ENCODE data around the gene NAA80. TPM values are rescaled to one million over a fixed set of nuclear protein-coding genes. Genes with fewer than 3 reads are reported as not detected.

NAA80 gene
- total RNA-seq, 1 donor from 2014 or later: 6.3 TPM

- peaks cover 4% of the 10 kb centered on the region for H3K36me3 Mint-ChIP-seq (ENCODE audit: low read depth, unreplicated experiment)
- Histone ChIP-seq H3K27ac (ENCODE audit: low read depth, low read length) (no peak within 1 kb of the TSS), H4K20me1 (ENCODE audit: insufficient read depth, low read length) (peaks cover 4% of the 10 kb centered on the region), H2AFZ (ENCODE audit: low read depth, low read length) (peak within 1 kb of the TSS; percentile 92), H3K79me2 (ENCODE audit: insufficient read depth, low read length) (peaks cover 22% of the 10 kb centered on the region), H3K27me3 (ENCODE audit: insufficient read depth, low read length) (no peaks in the 10 kb centered on the region), H3K9ac (ENCODE audit: low read length) (peak within 1 kb of the TSS; percentile 57), H3K4me1 (ENCODE audit: insufficient read depth, low read length) (peaks cover 22% of the 10 kb centered on the region), H3K4me3 (ENCODE audit: insufficient read depth, low read depth, low read length) (peak within 1 kb of the TSS; percentile 64), H3K36me3 (ENCODE audit: insufficient read depth, low read length) (peaks cover 3% of the 10 kb centered on the region), H3K4me2 (ENCODE audit: low read length) (peak within 1 kb of the TSS; percentile 98), H3K9me3 (ENCODE audit: insufficient read depth, low read depth, low read length) (no peaks in the 10 kb centered on the region)
- H3K27ac Mint-ChIP-seq (ENCODE audit: unreplicated experiment): no peak within 1 kb of the TSS
- TF ChIP-seq, protein P1, sequence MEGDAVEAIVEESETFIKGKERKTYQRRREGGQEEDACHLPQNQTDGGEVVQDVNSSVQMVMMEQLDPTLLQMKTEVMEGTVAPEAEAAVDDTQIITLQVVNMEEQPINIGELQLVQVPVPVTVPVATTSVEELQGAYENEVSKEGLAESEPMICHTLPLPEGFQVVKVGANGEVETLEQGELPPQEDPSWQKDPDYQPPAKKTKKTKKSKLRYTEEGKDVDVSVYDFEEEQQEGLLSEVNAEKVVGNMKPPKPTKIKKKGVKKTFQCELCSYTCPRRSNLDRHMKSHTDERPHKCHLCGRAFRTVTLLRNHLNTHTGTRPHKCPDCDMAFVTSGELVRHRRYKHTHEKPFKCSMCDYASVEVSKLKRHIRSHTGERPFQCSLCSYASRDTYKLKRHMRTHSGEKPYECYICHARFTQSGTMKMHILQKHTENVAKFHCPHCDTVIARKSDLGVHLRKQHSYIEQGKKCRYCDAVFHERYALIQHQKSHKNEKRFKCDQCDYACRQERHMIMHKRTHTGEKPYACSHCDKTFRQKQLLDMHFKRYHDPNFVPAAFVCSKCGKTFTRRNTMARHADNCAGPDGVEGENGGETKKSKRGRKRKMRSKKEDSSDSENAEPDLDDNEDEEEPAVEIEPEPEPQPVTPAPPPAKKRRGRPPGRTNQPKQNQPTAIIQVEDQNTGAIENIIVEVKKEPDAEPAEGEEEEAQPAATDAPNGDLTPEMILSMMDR (IDR thresholded peaks at IDR 0.05; ENCODE audit: insufficient read depth, low read depth, low read length): no peak
- TF ChIP-seq EZH2 (IDR thresholded peaks at IDR 0.05; ENCODE audit: insufficient read depth, low read length): no peak
- H3K4me3 Mint-ChIP-seq (ENCODE audit: unreplicated experiment): peak within 1 kb of the TSS; percentile 62
- H3K27me3 Mint-ChIP-seq (ENCODE audit: low read depth, unreplicated experiment): peaks cover 29% of the 10 kb centered on the region
- FAIRE-seq (no peak), DNase-seq (ENCODE audit: low read depth) (no peak)
- H3K9me3 Mint-ChIP-seq (ENCODE audit: unreplicated experiment): peaks cover 4% of the 10 kb centered on the region
- H3K4me1 Mint-ChIP-seq (ENCODE audit: low read depth, unreplicated experiment): peaks cover 7% of the 10 kb centered on the region
These were observed 46.5 kb upstream of the NAA80 start, which contains the start of gene ZMYND10 for GRCh38 chr3:50345586-50346234. TSS of gene ZMYND10 (minus strand) at chr3:50345732. CDS start at chr3:50345579, 153 bp downstream.

- TF ChIP-seq, protein P1 (IDR thresholded peaks at IDR 0.05; ENCODE audit: insufficient read depth, low read depth, low read length): no peak
- TF ChIP-seq EZH2 (IDR thresholded peaks at IDR 0.05; ENCODE audit: insufficient read depth, low read length): no peak
- H2AFZ ChIP-seq (ENCODE audit: low read depth, low read length): peak overlapping the region; percentile 92
- peaks cover 4% of the 10 kb centered on the region for H3K4me1 Mint-ChIP-seq (ENCODE audit: low read depth, unreplicated experiment)
- H3K4me3 ChIP-seq (ENCODE audit: insufficient read depth, low read depth, low read length): peak overlapping the region; percentile 64
- H3K36me3 ChIP-seq (ENCODE audit: insufficient read depth, low read length): peaks cover 3% of the 10 kb centered on the region
- no peaks in the 10 kb centered on the region for H3K9me3 ChIP-seq (ENCODE audit: insufficient read depth, low read depth, low read length)
- peaks cover 17% of the 10 kb centered on the region for H3K79me2 ChIP-seq (ENCODE audit: insufficient read depth, low read length)
- H3K27me3 ChIP-seq (ENCODE audit: insufficient read depth, low read length): no peaks in the 10 kb centered on the region
- H3K27me3 Mint-ChIP-seq (ENCODE audit: low read depth, unreplicated experiment): peaks cover 30% of the 10 kb centered on the region
- H3K27ac Mint-ChIP-seq (ENCODE audit: unreplicated experiment): no peak overlapping the region
- peaks cover 4% of the 10 kb centered on the region for H4K20me1 ChIP-seq (ENCODE audit: insufficient read depth, low read length)
- H3K27ac ChIP-seq (ENCODE audit: low read depth, low read length): no peak overlapping the region
- H3K9ac ChIP-seq (ENCODE audit: low read length): no peak overlapping the region
- H3K4me2 ChIP-seq (ENCODE audit: low read length): peak overlapping the region; percentile 98
- peaks cover 4% of the 10 kb centered on the region for H3K9me3 Mint-ChIP-seq (ENCODE audit: unreplicated experiment)
- DNase-seq (ENCODE audit: low read depth): no peak
- H3K4me3 Mint-ChIP-seq (ENCODE audit: unreplicated experiment): no peak overlapping the region
- peaks cover 4% of the 10 kb centered on the region for H3K36me3 Mint-ChIP-seq (ENCODE audit: low read depth, unreplicated experiment)
- peaks cover 23% of the 10 kb centered on the region for H3K4me1 ChIP-seq (ENCODE audit: insufficient read depth, low read length)
- FAIRE-seq: no peak
These were observed 45.8 kb upstream of the NAA80 start for GRCh38 chr3:50345008-50345407.

Data from astrocyte (in vitro differentiated cells and primary cell).